A549 treated with AZD9567 at 1 μM for 4 hours (cell line): Measurements from ENCODE around the gene PAQR8. TPM values are rescaled to one million over a fixed set of nuclear protein-coding genes. Genes with fewer than 3 reads are reported as not detected.

Experiments used
- total RNA-seq: library from RNA; stranded (reverse); fragments of 200-300 nt; extraction: Qiagen RNA extraction; gene quantifications from 5 replicates; pipeline ENCODE4 v1.2.3, GENCODE V29; 2022; ENCODE audit not compliant: insufficient read depth

PAQR8 gene, protein sequence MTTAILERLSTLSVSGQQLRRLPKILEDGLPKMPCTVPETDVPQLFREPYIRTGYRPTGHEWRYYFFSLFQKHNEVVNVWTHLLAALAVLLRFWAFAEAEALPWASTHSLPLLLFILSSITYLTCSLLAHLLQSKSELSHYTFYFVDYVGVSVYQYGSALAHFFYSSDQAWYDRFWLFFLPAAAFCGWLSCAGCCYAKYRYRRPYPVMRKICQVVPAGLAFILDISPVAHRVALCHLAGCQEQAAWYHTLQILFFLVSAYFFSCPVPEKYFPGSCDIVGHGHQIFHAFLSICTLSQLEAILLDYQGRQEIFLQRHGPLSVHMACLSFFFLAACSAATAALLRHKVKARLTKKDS
- total RNA-seq = 1.1 to 1.7 TPM (median 1.4 TPM) in 5 replicates

DNA sequence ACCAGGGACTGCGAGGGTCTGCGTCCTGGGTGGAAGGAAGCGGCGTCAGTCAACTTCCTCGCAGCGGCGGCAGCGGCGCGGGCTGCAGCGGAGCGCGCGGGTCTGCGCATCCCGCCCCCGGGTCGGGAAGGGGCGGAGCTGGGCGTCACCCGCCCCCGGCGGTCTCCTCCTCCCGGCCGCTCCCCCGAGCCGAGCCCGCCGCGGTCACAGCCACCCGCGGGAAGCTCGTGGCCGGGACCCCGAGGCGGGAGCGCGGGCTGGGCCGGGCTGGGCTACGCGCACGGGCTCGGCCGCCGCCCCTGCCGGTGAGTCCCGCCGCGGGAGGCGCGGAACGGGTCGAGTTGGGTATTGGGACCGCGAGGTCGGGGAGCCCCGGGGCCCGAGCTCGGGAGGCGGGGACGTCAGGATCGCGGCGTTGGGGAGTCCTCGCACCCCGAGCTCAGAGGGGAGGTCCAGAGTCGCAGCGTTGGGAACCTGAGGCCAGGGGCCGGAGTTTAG is at the start of gene PAQR8:
PAQR8 (plus strand) TSS at position 207 of the 498 bp plus-strand sequence. CDS start 41,063 bp downstream, outside the sequence.

GRCh38 chr6:52419809-52420667 is 58.1 kb downstream of the PAQR8 start, which contains the start of gene EFHC1:
EFHC1 (plus strand) TSS chr6:52420342; CDS start chr6:52420411, 69 bp downstream.

Other genes with a start within 250 kb of the PAQR8 start
- gene IL17A, start 175.8 kb upstream of the PAQR8 start, total RNA-seq = not detected in 5 replicates
- 0.09 TPM in 1 of 5 replicates, not detected in the others for gene IL17F, start 117.7 kb upstream of the PAQR8 start, total RNA-seq
- 71.7 to 82.2 TPM (median 76.9 TPM) in 5 replicates for gene MCM3, start 77.4 kb upstream of the PAQR8 start, total RNA-seq
- 9.7 to 15.8 TPM (median 11.7 TPM) in 5 replicates for gene EFHC1, start 58.2 kb downstream of the PAQR8 start, total RNA-seq
- 28.3 to 37.2 TPM (median 32.6 TPM) in 5 replicates for gene TRAM2, start 214.9 kb downstream of the PAQR8 start, total RNA-seq